GM12878 (cell line): Measurements from ENCODE around the gene LRRFIP2. TPM values are rescaled to one million over a fixed set of nuclear protein-coding genes. Genes with fewer than 3 reads are reported as not detected.
A peak's percentile ranks its signal among the peaks of the same experiment; 100 is the strongest.

ENCODE experiments used
- BCL3 ChIP-seq: IDR thresholded peaks from 2 replicates; pipeline ENCODE4 v1.6.1; 2011; ENCODE audit warnings: borderline replicate concordance, low read depth, mild to moderate bottlenecking, moderate library complexity, low read length; ENCODE audit not compliant: insufficient read depth, poor library complexity, severe bottlenecking
- EED ChIP-seq: sonication (generic); IDR thresholded peaks from 2 replicates; pipeline ENCODE4 v1.6.1; 2016; ENCODE audit warnings: antibody characterized with exemption, low read depth
- EGR1 ChIP-seq, 2 experiments: IDR thresholded peaks; 1 replicate in 1 of 2; 2 replicates in 1 of 2; pipeline ENCODE4 v1.6.1; 2011 to 2012; ENCODE audit warnings: low read depth in 2 of 2, low read length in 2 of 2, borderline replicate concordance in 1 of 2, mild to moderate bottlenecking in 1 of 2, moderate library complexity in 1 of 2
- FOXM1 ChIP-seq: IDR thresholded peaks from 2 replicates; pipeline ENCODE4 v1.6.1; 2012; ENCODE audit warnings: low read depth, mild to moderate bottlenecking, inconsistent platforms, low read length, moderate library complexity
- HDAC6 ChIP-seq: fragments of 200-600 bp; sonication (generic); IDR thresholded peaks from one replicate; pipeline ENCODE4 v1.8.0; 2017; ENCODE audit warnings: antibody characterized with exemption; ENCODE audit not compliant: unreplicated experiment
- IKZF2 ChIP-seq, 2 experiments: fragments of 450-650 bp; IDR thresholded peaks; 2 replicates each; pipeline ENCODE4 v1.6.1; 2017; ENCODE audit warnings: mild to moderate bottlenecking in 2 of 2, moderate library complexity in 2 of 2
- IRF3 ChIP-seq: fragments of 450-650 bp; IDR thresholded peaks from 2 replicates; pipeline ENCODE4 v1.6.1; 2014; ENCODE audit warnings: mild to moderate bottlenecking
- JUNB ChIP-seq: IDR thresholded peaks from 2 replicates; pipeline ENCODE4 v1.6.1; 2016; ENCODE audit warnings: antibody characterized with exemption, mild to moderate bottlenecking
- MTA2 ChIP-seq: fragments of 450-650 bp; IDR thresholded peaks from 2 replicates; pipeline ENCODE4 v1.6.1; 2016; ENCODE audit warnings: low read depth, mild to moderate bottlenecking, moderate library complexity
- NFIC ChIP-seq: IDR thresholded peaks from 2 replicates; pipeline ENCODE4 v1.6.1; 2012; ENCODE audit warnings: low read depth, mild to moderate bottlenecking, inconsistent platforms, low read length, moderate library complexity
- NFXL1 ChIP-seq: fragments of 450-650 bp; IDR thresholded peaks from 2 replicates; pipeline ENCODE4 v1.6.1; 2017; ENCODE audit warnings: antibody characterized with exemption, mild to moderate bottlenecking, borderline replicate concordance
- POLR2AphosphoS5 ChIP-seq: IDR thresholded peaks from 2 replicates; pipeline ENCODE4 v1.6.1; 2011; ENCODE audit warnings: mild to moderate bottlenecking, low read length, inconsistent platforms
- RAD51 ChIP-seq: fragments of 450-650 bp; IDR thresholded peaks from 2 replicates; pipeline ENCODE4 v1.6.1; 2016; ENCODE audit warnings: moderate library complexity, mild to moderate bottlenecking, inconsistent platforms
- RELA ChIP-seq: fragments of 450-650 bp; IDR thresholded peaks from 2 replicates; pipeline ENCODE4 v1.8.0; 2014; ENCODE audit warnings: borderline replicate concordance; ENCODE audit not compliant: partially characterized antibody
- RELB ChIP-seq: fragments of 450-650 bp; IDR thresholded peaks from 2 replicates; pipeline ENCODE4 v1.6.1; 2017; ENCODE audit warnings: low read depth, mild to moderate bottlenecking, moderate library complexity
- SKIL ChIP-seq: fragments of 450-650 bp; IDR thresholded peaks from 2 replicates; pipeline ENCODE4 v1.6.1; 2017; ENCODE audit warnings: mild to moderate bottlenecking, low read depth, inconsistent platforms; ENCODE audit not compliant: poor library complexity, severe bottlenecking
- SP1 ChIP-seq: IDR thresholded peaks from one replicate; pipeline ENCODE4 v1.6.1; 2011; ENCODE audit warnings: low read depth, low read length
- SRF ChIP-seq, 2 experiments: IDR thresholded peaks; 2 replicates each; pipeline ENCODE4 v1.6.1; 2011; ENCODE audit warnings: low read depth in 2 of 2, low read length in 2 of 2, mild to moderate bottlenecking in 1 of 2, moderate library complexity in 1 of 2
- STAT3 ChIP-seq: IDR thresholded peaks from 2 replicates; pipeline ENCODE4 v1.6.1; 2011; ENCODE audit warnings: low read depth, low read length, improper control_type of control experiment
- polyA plus RNA-seq, 11 experiments: library from polyadenylated mRNA; depleted of rRNA in 4 of 11; unstranded in 6 of 11; stranded (reverse) in 5 of 11; fragments of >200 nt; fragmentation: Nextera tagmentation in 4 of 11; fragmentation: Illumina TruSeq in 1 of 11; extraction: Ambion mirVana in 4 of 11; extraction: Trizol in 1 of 11; gene quantifications; 1 replicate in 1 of 11; 2 replicates in 10 of 11; pipeline versions ENCODE4 v1.2.1 to v1.2.3, GENCODE V29; 2011 to 2016; ENCODE audit warnings: inconsistent platforms in 2 of 11, missing spikeins in 2 of 11, low read depth in 1 of 11
- total RNA-seq, 4 experiments: library from RNA; depleted of rRNA in 3 of 4; stranded (reverse); fragments of >200 nt in 3 of 4; fragmentation: Illumina TruSeq in 1 of 4; extraction: Trizol in 1 of 4; gene quantifications; 2 replicates each; pipeline versions ENCODE4 v1.2.1 to v1.2.3, GENCODE V29; 2013 to 2021
- TF ChIP-seq, protein P1 (sequence below): IDR thresholded peaks from 2 replicates; pipeline ENCODE4 v1.6.1; 2012; ENCODE audit warnings: low read length, inconsistent platforms
- TF ChIP-seq, protein P2 (sequence below): IDR thresholded peaks from 2 replicates; pipeline ENCODE4 v1.6.1; 2011; ENCODE audit warnings: borderline replicate concordance, low read depth, mild to moderate bottlenecking, moderate library complexity, mixed read lengths, low read length; ENCODE audit not compliant: insufficient read depth; ENCODE audit errors: extremely low read length

The LRRFIP2 gene
- total and polyA plus RNA-seq, 10 of the 15 experiments (the other 5 are each of a cell fraction or from before 2014, with no cell fraction given), result 9.7 to 46.9 (median 38.1) TPM

- TF ChIP-seq SKIL (no peak), RAD51 (no peak), IKZF2 (IDR thresholded peaks at IDR 0.05) (peak; percentile 35 to 39; a peak in 1 of 4 replicates), STAT3 (no peak), MTA2 (0 out of 2 replicates have a peak, but pooled peaks have one; percentile 17), EED (peak; percentile 39; the same call in 1 of the 2 replicates), BCL3 (peak; percentile 41), IRF3 (no peak), POLR2AphosphoS5 (no peak), EGR1 (IDR thresholded peaks at IDR 0.05; ENCODE audit: borderline replicate concordance in 1 of 2, low read depth in 2 of 2, low read length in 2 of 2) (no peak), FOXM1 (peak; percentile 49; the same call in 1 of the 2 replicates), JUNB (peak; percentile 64), RELB (no peak), SP1 (no peak), NFIC (peak; percentile 62; the same call in 1 of the 2 replicates), HDAC6 (no peak), NFXL1 (no peak), RELA (no peak), SRF (IDR thresholded peaks at IDR 0.05; ENCODE audit: low read depth in 2 of 2, low read length in 2 of 2) (no peak)
- TF ChIP-seq, protein P1, sequence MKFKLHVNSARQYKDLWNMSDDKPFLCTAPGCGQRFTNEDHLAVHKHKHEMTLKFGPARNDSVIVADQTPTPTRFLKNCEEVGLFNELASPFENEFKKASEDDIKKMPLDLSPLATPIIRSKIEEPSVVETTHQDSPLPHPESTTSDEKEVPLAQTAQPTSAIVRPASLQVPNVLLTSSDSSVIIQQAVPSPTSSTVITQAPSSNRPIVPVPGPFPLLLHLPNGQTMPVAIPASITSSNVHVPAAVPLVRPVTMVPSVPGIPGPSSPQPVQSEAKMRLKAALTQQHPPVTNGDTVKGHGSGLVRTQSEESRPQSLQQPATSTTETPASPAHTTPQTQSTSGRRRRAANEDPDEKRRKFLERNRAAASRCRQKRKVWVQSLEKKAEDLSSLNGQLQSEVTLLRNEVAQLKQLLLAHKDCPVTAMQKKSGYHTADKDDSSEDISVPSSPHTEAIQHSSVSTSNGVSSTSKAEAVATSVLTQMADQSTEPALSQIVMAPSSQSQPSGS, result peak; percentile 44; the same call in 1 of the 2 replicates
- TF ChIP-seq, protein P2, sequence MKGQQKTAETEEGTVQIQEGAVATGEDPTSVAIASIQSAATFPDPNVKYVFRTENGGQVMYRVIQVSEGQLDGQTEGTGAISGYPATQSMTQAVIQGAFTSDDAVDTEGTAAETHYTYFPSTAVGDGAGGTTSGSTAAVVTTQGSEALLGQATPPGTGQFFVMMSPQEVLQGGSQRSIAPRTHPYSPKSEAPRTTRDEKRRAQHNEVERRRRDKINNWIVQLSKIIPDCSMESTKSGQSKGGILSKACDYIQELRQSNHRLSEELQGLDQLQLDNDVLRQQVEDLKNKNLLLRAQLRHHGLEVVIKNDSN, result no peak
Observed at GRCh38 chr3:37129871-37130270, 44.5 kb downstream of the LRRFIP2 start (continued).
